Psoas muscle (tissue), 8 donors: ENCODE results near the gene SCARF2. TPM values are rescaled to one million over a fixed set of nuclear protein-coding genes. Genes with fewer than 3 reads are reported as not detected.

Experiments used
- ATAC-seq, 4 donors: fragments of 200-7000 bp; cut with Tn5 transposase; one replicate each; pipeline ENCODE4 v1.9.1; 2020; ENCODE audit warnings: moderate library complexity in 3 of 4, mild to moderate bottlenecking in 2 of 4
- DNase-seq, 2 donors: peaks; one replicate each; pipeline ENCODE4 v3.0.0-alpha.2; 2020
- H3K27ac ChIP-seq: fragments of 200-600 bp; one replicate; pipeline ENCODE4 v1.8.0; 2022
- H3K27me3 ChIP-seq, 3 donors: fragments of 200-600 bp in 1 of 3; one replicate each; pipeline versions ENCODE4 v1.6.1 to v1.8.0; 2013 to 2022; ENCODE audit warnings: low read length in 2 of 3, mild to moderate bottlenecking in 2 of 3, moderate library complexity in 1 of 3; ENCODE audit not compliant: insufficient read depth in 3 of 3
- H3K36me3 ChIP-seq, 2 donors: fragments of 200-600 bp in 1 of 2; one replicate each; pipeline versions ENCODE4 v1.6.1 to v1.8.0; 2013 to 2022; ENCODE audit warnings: low read depth in 1 of 2, mild to moderate bottlenecking in 1 of 2, moderate library complexity in 1 of 2; ENCODE audit not compliant: insufficient read depth in 1 of 2
- H3K4me1 ChIP-seq: fragments of 200-600 bp; one replicate; pipeline ENCODE4 v1.8.0; 2022
- H3K4me3 ChIP-seq: fragments of 200-600 bp; one replicate; pipeline ENCODE4 v1.8.0; 2022; ENCODE audit warnings: mild to moderate bottlenecking
- H3K9me3 ChIP-seq: fragments of 200-600 bp; one replicate; pipeline ENCODE4 v1.8.0; 2022
- WGBS, 3 donors: extraction: QIAGEN DNeasy Blood & Tissue Kit; methylation state at CpG; one replicate each; pipeline versions ENCODE4 v1.1.6 to v1.1.7; 2013; 5-methylcytosine and 5-hydroxymethylcytosine counted together
- intact Hi-C, 2 donors: fragments of 100-400 bp; cut with DNase I; formaldehyde crosslinking; loops; one replicate each; pipeline versions ENCODE4 v1.11.0 to v1.14.2; 2022
- polyA plus RNA-seq, 3 donors: library from polyadenylated mRNA; stranded (reverse); fragments of 200-250 nt; gene quantifications; one replicate each; pipeline ENCODE4 v1.2.3, GENCODE V29; 2013
- total RNA-seq, 4 donors: library from RNA; stranded (reverse); fragmentation: NEBNext Ultra II Directional in 2 of 4; extraction: Animal tissue kit (Norgen Biotek cat#: 25700) in 2 of 4; gene quantifications; one replicate each; pipeline versions ENCODE4 v1.2.1 to v1.2.4, GENCODE V29; 2021 to 2023
- TF ChIP-seq, protein P1 (sequence below): fragments of 200-600 bp; IDR thresholded peaks from one replicate; pipeline ENCODE4 v1.8.0; 2022; ENCODE audit warnings: antibody characterized with exemption
- donor health status: healthy with polysubstance abuse.
- donor health status: DM: no; HTN: no; CAD: no; lungs with moderate emphysema.
- donor health status: Bipolar disorder and iron deficiency.
- donor health status: healthy.
- donor health status: DM: yes; HTN: yes; CAD: no.
- donor health status: DM: no; HTN: no; CAD: no.
- donor health status: DM: no; HTN: no; CAD: no.
- donor health status: DM: yes; HTN: yes; CAD: no.

The SCARF2 gene
- total and polyA plus RNA-seq, 7 donors = 0.44 to 2.0 (median 1.3) TPM

DNA sequence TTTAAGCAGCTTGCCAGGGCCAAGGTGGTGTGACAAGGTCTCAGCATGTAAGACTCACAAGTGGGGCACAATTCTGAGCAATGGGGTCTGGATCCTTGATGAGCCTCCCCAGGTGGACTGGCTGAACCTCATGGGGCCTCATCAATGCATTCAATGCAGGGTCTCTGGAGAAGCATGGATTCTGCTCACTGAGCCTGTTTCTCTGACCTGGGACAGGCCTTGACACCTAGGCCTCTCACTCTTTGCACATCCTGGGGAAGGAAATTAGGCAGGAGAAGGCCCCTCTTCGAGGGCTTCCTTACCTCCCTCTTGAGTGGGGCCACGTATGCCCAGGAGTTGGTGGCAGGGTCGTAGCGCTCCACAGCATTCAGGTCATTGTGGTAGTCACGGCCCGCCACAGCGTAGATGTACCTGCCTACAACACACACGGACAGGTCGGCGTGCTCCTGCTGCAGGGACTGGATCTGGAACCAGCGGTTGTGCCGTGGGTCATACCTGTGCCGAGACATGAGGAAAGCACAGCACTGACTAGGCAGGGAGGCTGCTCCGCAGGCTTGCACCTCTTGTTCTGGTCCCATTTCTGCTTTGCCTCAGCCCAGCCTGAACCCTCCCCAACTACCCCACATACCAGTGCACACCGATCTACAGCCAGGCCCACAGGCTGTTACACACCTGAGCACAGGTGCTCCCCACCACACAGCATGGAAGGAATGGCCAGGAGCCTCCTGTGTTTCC lies 20.0 kb upstream of the SCARF2 start:
- Histone ChIP-seq H3K27me3 (no peaks in the 10 kb centered on the region), H3K9me3 (no peaks in the 10 kb centered on the region), H3K36me3 (peaks cover 0 to 33% of the 10 kb centered on the region in 2 donors), H3K4me1 (peaks cover under 1% of the 10 kb centered on the region), H3K27ac (no peak overlapping the region), H3K4me3 (no peak overlapping the region)
- DNase-seq = peak in 1 of 2 donors; percentile 45
- WGBS, 3 donors = 93 to 97% (median 94%) methylated on average over 15 of the region's 15 CpGs
- TF ChIP-seq, protein P1, sequence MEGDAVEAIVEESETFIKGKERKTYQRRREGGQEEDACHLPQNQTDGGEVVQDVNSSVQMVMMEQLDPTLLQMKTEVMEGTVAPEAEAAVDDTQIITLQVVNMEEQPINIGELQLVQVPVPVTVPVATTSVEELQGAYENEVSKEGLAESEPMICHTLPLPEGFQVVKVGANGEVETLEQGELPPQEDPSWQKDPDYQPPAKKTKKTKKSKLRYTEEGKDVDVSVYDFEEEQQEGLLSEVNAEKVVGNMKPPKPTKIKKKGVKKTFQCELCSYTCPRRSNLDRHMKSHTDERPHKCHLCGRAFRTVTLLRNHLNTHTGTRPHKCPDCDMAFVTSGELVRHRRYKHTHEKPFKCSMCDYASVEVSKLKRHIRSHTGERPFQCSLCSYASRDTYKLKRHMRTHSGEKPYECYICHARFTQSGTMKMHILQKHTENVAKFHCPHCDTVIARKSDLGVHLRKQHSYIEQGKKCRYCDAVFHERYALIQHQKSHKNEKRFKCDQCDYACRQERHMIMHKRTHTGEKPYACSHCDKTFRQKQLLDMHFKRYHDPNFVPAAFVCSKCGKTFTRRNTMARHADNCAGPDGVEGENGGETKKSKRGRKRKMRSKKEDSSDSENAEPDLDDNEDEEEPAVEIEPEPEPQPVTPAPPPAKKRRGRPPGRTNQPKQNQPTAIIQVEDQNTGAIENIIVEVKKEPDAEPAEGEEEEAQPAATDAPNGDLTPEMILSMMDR = no peak
- intact Hi-C loops = loop anchor here in 1 of 2 donors (2.0 kb wide), 1 partner anchor 39 kb away; no protein-coding TSS in a partner anchor
- ATAC-seq = no peak

DNA sequence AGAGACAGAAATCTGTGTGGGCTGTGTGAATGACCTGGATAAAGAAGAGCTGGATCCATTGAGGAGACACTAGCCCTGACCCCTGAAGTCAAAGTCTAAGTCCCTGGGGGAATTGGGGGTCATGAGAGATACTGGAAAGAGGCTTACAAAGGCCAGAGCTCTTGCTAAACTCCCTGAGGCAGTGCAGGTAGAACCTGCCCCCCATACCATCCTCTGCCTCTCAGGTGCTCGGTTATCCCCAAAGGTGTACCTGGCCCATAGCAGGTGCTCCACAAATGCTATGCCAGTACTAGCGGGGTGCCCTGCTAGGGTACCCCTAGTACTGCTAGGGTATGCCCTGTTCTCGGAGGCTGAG lies 19.1 kb upstream of the SCARF2 start:
- DNase-seq = no peak
- no peaks in the 10 kb centered on the region for H3K4me1 ChIP-seq
- H3K9me3 ChIP-seq = no peaks in the 10 kb centered on the region
- H3K36me3 ChIP-seq = peaks cover 0 to 43% of the 10 kb centered on the region in 2 donors
- TF ChIP-seq, protein P1 = no peak
- intact Hi-C loops = loop anchor here (1.0 to 2.0 kb wide), 2 partner anchors 37 to 38 kb away; no protein-coding TSS in a partner anchor
- no peak overlapping the region for H3K4me3 ChIP-seq
- H3K27me3 ChIP-seq = no peaks in the 10 kb centered on the region
- ATAC-seq = no peak
- no peak overlapping the region for H3K27ac ChIP-seq
- 96 to 100% (median 100%) methylated on average over 3 of the region's 3 CpGs for WGBS, 3 donors

DNA sequence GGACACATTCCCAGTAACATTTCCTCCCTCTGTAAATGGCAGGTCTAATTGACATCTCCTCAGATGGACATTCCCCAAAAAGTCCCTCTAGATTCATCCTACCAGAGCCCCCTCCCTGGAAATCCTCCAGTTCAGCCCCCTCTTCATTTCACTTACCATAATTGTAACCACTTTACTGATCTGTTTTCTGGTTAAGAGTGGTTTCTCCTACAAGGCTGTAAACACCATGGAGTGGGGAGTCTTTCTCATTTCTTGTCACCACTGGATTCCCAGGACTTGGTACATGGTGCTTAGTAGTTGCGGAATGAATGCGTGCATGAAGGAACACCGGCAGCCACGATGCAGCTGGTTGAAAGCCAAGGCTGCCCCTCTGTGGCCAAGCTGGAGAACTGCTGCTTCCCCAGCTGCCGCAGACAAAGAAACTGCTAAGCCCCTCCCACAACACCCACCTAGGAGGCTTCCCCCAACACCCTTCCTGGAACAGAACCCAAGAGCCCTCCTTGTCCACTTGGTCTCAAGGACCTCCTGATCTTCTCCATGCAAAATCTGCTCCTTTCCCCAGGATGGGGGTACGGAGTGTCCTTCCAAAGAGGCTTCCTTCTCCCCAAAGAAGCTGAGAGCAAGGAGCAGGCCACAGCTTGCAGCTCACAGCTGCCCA lies 18.6 kb upstream of the SCARF2 start:
- TF ChIP-seq, protein P1 = peak; percentile 82
- ATAC-seq (peak; percentile 67 to 92 (median 88)), DNase-seq (peak; percentile 75 to 85)
- Histone ChIP-seq H3K9me3 (no peaks in the 10 kb centered on the region), H3K27me3 (no peaks in the 10 kb centered on the region), H3K4me1 (no peaks in the 10 kb centered on the region), H3K27ac (no peak overlapping the region), H3K36me3 (peaks cover 0 to 43% of the 10 kb centered on the region in 2 donors), H3K4me3 (no peak overlapping the region)
- 15 to 31% (median 17%) methylated on average over 6 of the region's 6 CpGs for WGBS, 3 donors
- intact Hi-C loops = loop anchor here (1.0 to 2.0 kb wide), 2 partner anchors 37 kb away; no protein-coding TSS in a partner anchor

DNA sequence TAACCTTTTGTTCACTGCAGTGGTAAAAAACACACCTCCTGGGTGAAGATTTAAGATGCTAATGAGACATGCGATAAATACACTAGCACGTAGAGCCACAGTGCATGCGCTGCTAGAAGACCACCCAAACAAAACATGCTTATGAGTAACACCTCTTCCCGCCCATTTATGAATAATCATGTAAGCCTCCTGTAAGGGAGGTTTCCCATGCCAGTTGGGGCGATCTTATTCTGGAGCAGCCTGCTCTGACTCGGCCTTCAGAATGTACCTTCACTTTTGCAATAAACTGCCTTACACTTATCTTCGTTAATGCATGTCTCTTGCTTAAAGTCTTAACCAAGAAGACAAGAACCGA lies 18.1 kb upstream of the SCARF2 start:
- DNase-seq (no peak), ATAC-seq (no peak)
- Histone ChIP-seq H3K27ac (no peak overlapping the region), H3K27me3 (no peaks in the 10 kb centered on the region), H3K4me3 (no peak overlapping the region), H3K9me3 (no peaks in the 10 kb centered on the region), H3K4me1 (no peaks in the 10 kb centered on the region), H3K36me3 (peaks cover 0 to 43% of the 10 kb centered on the region in 2 donors)
- intact Hi-C loops = loop anchor here (1.0 to 2.0 kb wide), 2 partner anchors 36 to 37 kb away; no protein-coding TSS in a partner anchor
- WGBS, 3 donors = 89 to 94% (median 90%) methylated on average over 8 of the region's 8 CpGs
- TF ChIP-seq, protein P1 = no peak
